Heart right ventricle (tissue), 16 donors: ENCODE measurements around the gene FAM9A. TPM values are rescaled to one million over a fixed set of nuclear protein-coding genes. Genes with fewer than 3 reads are reported as not detected.
"Not testable (repeated sequence)": the region's sequence is repeated elsewhere in the genome, so short reads cannot be mapped to it uniquely, and the experiment has no call there.

Experiments
- ATAC-seq, 8 donors: fragments of 200-7000 bp; cut with Tn5 transposase; one replicate each; pipeline ENCODE4 v1.9.1; 2020; ENCODE audit warnings: mild to moderate bottlenecking in 8 of 8, moderate library complexity in 8 of 8, moderate number of reproducible peaks in 1 of 8
- DNase-seq, 2 donors: peaks; one replicate each; pipeline ENCODE4 v3.0.0-alpha.2; 2020
- H3K27ac ChIP-seq, 10 donors: fragments of 200-600 bp; sonication (generic) in 2 of 10; one replicate each; pipeline versions ENCODE4 v1.5.0 to v1.8.0; 2020 to 2022; ENCODE audit warnings: mild to moderate bottlenecking in 3 of 10
- H3K27me3 ChIP-seq, 7 donors: fragments of 200-600 bp; one replicate each; pipeline ENCODE4 v1.8.0; 2021 to 2022; ENCODE audit warnings: mild to moderate bottlenecking in 2 of 7
- H3K36me3 ChIP-seq, 9 donors: fragments of 200-600 bp; sonication (generic) in 1 of 9; one replicate each; pipeline versions ENCODE4 v1.5.0 to v1.8.0; 2020 to 2022; ENCODE audit warnings: mild to moderate bottlenecking in 2 of 9
- H3K4me1 ChIP-seq, 9 donors: fragments of 200-600 bp; sonication (generic) in 1 of 9; one replicate each; pipeline versions ENCODE4 v1.5.0 to v1.8.0; 2020 to 2022; ENCODE audit warnings: mild to moderate bottlenecking in 4 of 9
- H3K4me3 ChIP-seq, 10 donors: fragments of 200-600 bp; sonication (generic) in 2 of 10; one replicate each; pipeline versions ENCODE4 v1.5.0 to v1.8.0; 2020 to 2022; ENCODE audit warnings: mild to moderate bottlenecking in 7 of 10, moderate library complexity in 2 of 10
- H3K9me3 ChIP-seq, 11 donors: fragments of 200-600 bp in 10 of 11; sonication (generic) in 2 of 11; one replicate each; pipeline versions ENCODE4 v1.5.0 to v1.8.0; 2013 to 2022; ENCODE audit warnings: mild to moderate bottlenecking in 2 of 11, control low read depth in 1 of 11, moderate library complexity in 1 of 11
- CTCF ChIP-seq, 9 donors: fragments of 200-600 bp; sonication (generic) in 2 of 9; IDR thresholded peaks; one replicate each; pipeline versions ENCODE4 v1.5.0 to v1.8.0; 2021 to 2022; ENCODE audit warnings: antibody characterized with exemption in 9 of 9, mild to moderate bottlenecking in 5 of 9, moderate library complexity in 1 of 9
- WGBS, 2 donors: extraction: QIAGEN DNeasy Blood & Tissue Kit; methylation state at CpG; one replicate each; pipeline ENCODE4 v1.1.7; 2013; ENCODE audit warnings: inconsistent platforms in 1 of 2; 5-methylcytosine and 5-hydroxymethylcytosine counted together
- intact Hi-C, 10 donors: fragments of 100-400 bp; cut with DNase I; formaldehyde crosslinking; loops; one replicate each; pipeline versions ENCODE4 v1.11.1 to v1.14.2; 2022
- polyA plus RNA-seq, 2 donors: library from polyadenylated mRNA; stranded (reverse); fragments of 200-250 nt; gene quantifications; one replicate each; pipeline ENCODE4 v1.2.3, GENCODE V29; 2013
- total RNA-seq, 10 donors: library from RNA; stranded (reverse); fragmentation: NEBNext Ultra II Directional in 3 of 10; extraction: Animal tissue kit (Norgen Biotek cat#: 25700) in 3 of 10; gene quantifications; one replicate each; pipeline versions ENCODE4 v1.2.1 to v1.2.4, GENCODE V29; 2021 to 2023
- donor health status: Arrhythmogenic right ventricular cardiomyopathy.
- donor health status: ischemic (EF 13 %, LVEDD 7.1; RV severe dilation, severe dysfunction).
- donor health status: healthy with polysubstance abuse.
- donor health status: DM: no; HTN: yes; CAD: no.
- donor health status: DM: no; HTN: no; CAD: no.
- donor health status: ischemic (EF 25% LVEDD 6.9; RV normal size, moderate dysfunction).
- donor health status: ischemic (EF 25% LVEDD 5.7; RV mildly dilated, moderate dysfunction).
- donor health status: healthy.
- donor health status: DM: yes; HTN: yes; CAD: no.
- donor health status: Ischemic cardiomyopathy.
- donor health status: ischemic (EF 35%, LVEDD 5.7; RV mildly dilated, moderate dysfunction).
- donor health status: nonischemic (EF 11% LVEDD 7.7; RV severe dilation, severe dysfunction).
- donor health status: DM: yes; HTN: yes; CAD: no.
- donor health status: PGD.
- donor health status: ischemic (EF 29% LVEDD 5.4; RV normal size, mild dysfunction).
- donor health status: nonischemic (EF 23%, LVEDD 6.1; RV moderate dilation, normal function).

The FAM9A gene
- total and polyA plus RNA-seq, 12 donors: not detected

GRCh38 chrX:8808661-8809060, 7.5 kb upstream of the FAM9A start:
- intact Hi-C loops: no loop called here
- ATAC-seq: no peak
- no peaks in the 10 kb centered on the region for H3K36me3 ChIP-seq

GRCh38 chrX:8805974-8806373, 4.8 kb upstream of the FAM9A start:
- Histone ChIP-seq H3K27ac (no peak overlapping the region), H3K4me1 (no peaks in the 10 kb centered on the region), H3K4me3 (no peak overlapping the region), H3K27me3 (peaks cover 0 to 19% (median 0%) of the 10 kb centered on the region in 7 donors), H3K9me3 (no peaks in the 10 kb centered on the region), H3K36me3 (no peaks in the 10 kb centered on the region)
- DNase-seq (no peak), ATAC-seq (no peak)
- WGBS, 2 donors: 87 to 89% methylated on average over 4 of the region's 4 CpGs
- intact Hi-C loops: no loop called here
- no peak for TF ChIP-seq CTCF (IDR thresholded peaks at IDR 0.05)

More at GRCh38 chrX:8808661-8809060, 7.5 kb upstream of the FAM9A start:
- no peak for TF ChIP-seq CTCF (IDR thresholded peaks at IDR 0.05)
- H3K9me3 ChIP-seq: no peaks in the 10 kb centered on the region
- no peak for DNase-seq
- H3K27ac ChIP-seq: no peak overlapping the region
- H3K4me3 ChIP-seq: no peak overlapping the region
- H3K27me3 ChIP-seq: peaks cover 0 to 27% (median 0%) of the 10 kb centered on the region in 7 donors
- H3K4me1 ChIP-seq: no peaks in the 10 kb centered on the region

GRCh38 chrX:8805046-8805445, 3.9 kb upstream of the FAM9A start:
- Histone ChIP-seq H3K36me3 (no peaks in the 10 kb centered on the region), H3K27me3 (peaks cover 0 to 19% (median 0%) of the 10 kb centered on the region in 7 donors), H3K4me3 (no peak overlapping the region), H3K27ac (no peak overlapping the region), H3K4me1 (no peaks in the 10 kb centered on the region), H3K9me3 (no peaks in the 10 kb centered on the region)
- DNase-seq (no peak), ATAC-seq (no peak)
- 79 to 81% methylated on average over 2 of the region's 2 CpGs for WGBS, 2 donors
- intact Hi-C loops: no loop called here
- no peak for TF ChIP-seq CTCF (IDR thresholded peaks at IDR 0.05)

GRCh38 chrX:8803326-8803725, 2.1 kb upstream of the FAM9A start:
- Histone ChIP-seq H3K27ac (no peak overlapping the region), H3K9me3 (no peaks in the 10 kb centered on the region), H3K4me1 (no peaks in the 10 kb centered on the region), H3K36me3 (no peaks in the 10 kb centered on the region), H3K27me3 (peaks cover 0 to 19% (median 0%) of the 10 kb centered on the region in 7 donors), H3K4me3 (no peak overlapping the region)
- TF ChIP-seq CTCF (IDR thresholded peaks at IDR 0.05): no peak
- no peak for ATAC-seq
- no peak for DNase-seq
- 69 to 71% methylated on average over 3 of the region's 3 CpGs for WGBS, 2 donors
- intact Hi-C loops: no loop called here

- intact Hi-C loops, H3K9me3 ChIP-seq, ATAC-seq, H3K4me1 ChIP-seq, H3K27ac ChIP-seq, H3K36me3 ChIP-seq, DNase-seq, H3K4me3 ChIP-seq, H3K27me3 ChIP-seq: not testable (repeated sequence)
- WGBS, 2 donors: 89 to 92% methylated on average over 9 to 14 of the region's 15 CpGs
These were observed 832 bp downstream of the FAM9A start for GRCh38 chrX:8800351-8800750.

GRCh38 chrX:8799281-8799680, 1.9 kb downstream of the FAM9A start:
- H3K27me3 ChIP-seq, H3K4me1 ChIP-seq, H3K27ac ChIP-seq, intact Hi-C loops, H3K9me3 ChIP-seq, H3K36me3 ChIP-seq, ATAC-seq, H3K4me3 ChIP-seq, DNase-seq: not testable (repeated sequence)
- WGBS, 2 donors: 93 to 95% methylated on average over 8 to 10 of the region's 13 CpGs

- DNase-seq, H3K27me3 ChIP-seq, H3K9me3 ChIP-seq, ATAC-seq, H3K36me3 ChIP-seq, H3K27ac ChIP-seq, H3K4me1 ChIP-seq, H3K4me3 ChIP-seq, intact Hi-C loops: not testable (repeated sequence)
- WGBS, 2 donors: 88 to 93% methylated on average over 14 to 15 of the region's 16 CpGs
These were observed 2.5 kb downstream of the FAM9A start for GRCh38 chrX:8798702-8799101.

GRCh38 chrX:8787119-8787518, 14.1 kb downstream of the FAM9A start:
- ATAC-seq, H3K36me3 ChIP-seq, intact Hi-C loops, H3K4me1 ChIP-seq, DNase-seq, H3K27ac ChIP-seq, H3K9me3 ChIP-seq, H3K4me3 ChIP-seq: not testable (repeated sequence)
- WGBS, 2 donors: 98 to 100% methylated on average over 1 of the region's 1 CpG
- H3K27me3 ChIP-seq: peaks cover 0 to 44% (median 0%) of the 10 kb centered on the region in 7 donors
